ENCODE data around the gene PDCD2L.

The PDCD2L gene

GRCh38 chr19:34404109-34404909 is at the start of gene PDCD2L:
Gene PDCD2L, plus strand, starts transcription at chr19:34404399. Its CDS starts 32 bp downstream, at chr19:34404431.
- TF ChIP-seq POLR2A (IDR thresholded peaks at IDR 0.05; ENCODE audit: low read depth, low read length): peak; percentile 82
- FAIRE-seq (peak; percentile 72), DNase-seq (ENCODE audit: insufficient read length, low spot score) (peak; percentile 98)

GRCh38 chr19:34355201-34355600 is 49.0 kb upstream of the PDCD2L start:
- FAIRE-seq (no peak), DNase-seq (ENCODE audit: insufficient read length, low spot score) (no peak)
- TF ChIP-seq POLR2A (IDR thresholded peaks at IDR 0.05; ENCODE audit: low read depth, low read length): no peak

- no peak for TF ChIP-seq POLR2A (IDR thresholded peaks at IDR 0.05; ENCODE audit: low read depth, low read length)
- DNase-seq (ENCODE audit: insufficient read length, low spot score): no peak
- FAIRE-seq: no peak
Measured at GRCh38 chr19:34356875-34357274, 47.3 kb upstream of the PDCD2L start.

GRCh38 chr19:34357431-34357830 is 46.8 kb upstream of the PDCD2L start:
- FAIRE-seq (no peak), DNase-seq (ENCODE audit: insufficient read length, low spot score) (no peak)
- no peak for TF ChIP-seq POLR2A (IDR thresholded peaks at IDR 0.05; ENCODE audit: low read depth, low read length)

- FAIRE-seq (peak; percentile 36), DNase-seq (ENCODE audit: insufficient read length, low spot score) (peak; percentile 100)
- TF ChIP-seq POLR2A (IDR thresholded peaks at IDR 0.05; ENCODE audit: low read depth, low read length): peak; percentile 79
Measured at GRCh38 chr19:34359140-34359953, 44.9 kb upstream of the PDCD2L start.

- FAIRE-seq (no peak), DNase-seq (ENCODE audit: insufficient read length, low spot score) (no peak)
- TF ChIP-seq POLR2A (IDR thresholded peaks at IDR 0.05; ENCODE audit: low read depth, low read length): no peak
Measured at GRCh38 chr19:34359954-34360315, 44.3 kb upstream of the PDCD2L start.

GRCh38 chr19:34360354-34360909 is 43.8 kb upstream of the PDCD2L start:
- no peak for TF ChIP-seq POLR2A (IDR thresholded peaks at IDR 0.05; ENCODE audit: low read depth, low read length)
- DNase-seq (ENCODE audit: insufficient read length, low spot score) (no peak), FAIRE-seq (no peak)

- FAIRE-seq: no peak
- no peak for TF ChIP-seq POLR2A (IDR thresholded peaks at IDR 0.05; ENCODE audit: low read depth, low read length)
- no peak for DNase-seq (ENCODE audit: insufficient read length, low spot score)
Measured at GRCh38 chr19:34362679-34363069, 41.5 kb upstream of the PDCD2L start.

- no peak for TF ChIP-seq POLR2A (IDR thresholded peaks at IDR 0.05; ENCODE audit: low read depth, low read length)
- FAIRE-seq (no peak), DNase-seq (ENCODE audit: insufficient read length, low spot score) (no peak)
Measured at GRCh38 chr19:34363094-34363493, 41.1 kb upstream of the PDCD2L start.

GRCh38 chr19:34363930-34364329 is 40.3 kb upstream of the PDCD2L start:
- no peak for FAIRE-seq
- TF ChIP-seq POLR2A (IDR thresholded peaks at IDR 0.05; ENCODE audit: low read depth, low read length): no peak
- DNase-seq (ENCODE audit: insufficient read length, low spot score): no peak

GRCh38 chr19:34364462-34364829 is 39.8 kb upstream of the PDCD2L start:
- DNase-seq (ENCODE audit: insufficient read length, low spot score) (no peak), FAIRE-seq (no peak)
- no peak for TF ChIP-seq POLR2A (IDR thresholded peaks at IDR 0.05; ENCODE audit: low read depth, low read length)

GRCh38 chr19:34364830-34365462 is 39.3 kb upstream of the PDCD2L start, which contains the start of gene GPI:
Gene GPI, plus strand, starts transcription at chr19:34365196. Its CDS starts 71 bp downstream, at chr19:34365267.
- TF ChIP-seq POLR2A (IDR thresholded peaks at IDR 0.05; ENCODE audit: low read depth, low read length): peak; percentile 96
- peak; percentile 83 for DNase-seq (ENCODE audit: insufficient read length, low spot score)
- FAIRE-seq: no peak

GRCh38 chr19:34365463-34366401 is 38.5 kb upstream of the PDCD2L start:
- FAIRE-seq (no peak), DNase-seq (ENCODE audit: insufficient read length, low spot score) (peak; percentile 75)

More at GRCh38 chr19:34365463-34366401, 38.5 kb upstream of the PDCD2L start:
- no peak for TF ChIP-seq POLR2A (IDR thresholded peaks at IDR 0.05; ENCODE audit: low read depth, low read length)
